Caco-2 (cell line): ENCODE results near the gene SVEP1. TPM values are rescaled to one million over a fixed set of nuclear protein-coding genes. Genes with fewer than 3 reads are reported as not detected.

Source experiments
- BruUV-seq: library from RNA; stranded (reverse); fragments of 400-500 nt; replicated peaks from 2 replicates; lab custom pipeline; 2021; lab: Mats Ljungman, UMichigan
- CTCF ChIA-PET: fragments of 300-600 bp; sonication (Branson Sonifier 250); formaldehyde crosslinking; loops from one replicate; lab custom pipeline; 2022; ENCODE audit warnings: antibody characterized with exemption; lab: Charles Lee
- POLR2A ChIA-PET: fragments of 300-600 bp; sonication (Branson Sonifier 250); formaldehyde crosslinking; loops from one replicate; lab custom pipeline; 2022; ENCODE audit warnings: antibody characterized with exemption; lab: Charles Lee
- DNase-seq, 2 experiments: peaks; one replicate each; pipeline versions ENCODE4 v3.0.0 to v3.0.0-alpha.2; 2020 to 2022
- H3K27me3 ChIP-seq: replicated peaks from 2 replicates; pipeline ENCODE4 v1.6.0; 2011; ENCODE audit warnings: low read length; ENCODE audit not compliant: control insufficient read depth, insufficient read depth
- H3K36me3 ChIP-seq: 2 replicates; pipeline ENCODE4 v1.5.1; 2011; ENCODE audit warnings: low read length; ENCODE audit not compliant: control insufficient read depth, insufficient read depth
- H3K4me1 ChIP-seq: fragments of 250-450 bp; sonication (Bioruptor Pico); 2 replicates; pipeline ENCODE4 v1.5.1; 2020; ENCODE audit warnings: mild to moderate bottlenecking
- H3K4me3 ChIP-seq: 2 replicates; pipeline ENCODE4 v1.5.1; 2011; ENCODE audit warnings: low read depth, mild to moderate bottlenecking, control low read depth, low read length
- H3K9me3 ChIP-seq: fragments of 250-450 bp; sonication (Bioruptor Pico); 2 replicates; pipeline ENCODE4 v1.5.1; 2020; ENCODE audit warnings: mild to moderate bottlenecking, moderate library complexity
- H3K27ac Mint-ChIP-seq: one replicate; pipeline ENCODE4 v1.8.0; 2022; ENCODE audit warnings: mixed read lengths; ENCODE audit not compliant: unreplicated experiment
- H3K27me3 Mint-ChIP-seq: one replicate; pipeline ENCODE4 v1.8.0; 2022; ENCODE audit warnings: mixed read lengths; ENCODE audit not compliant: insufficient read depth, unreplicated experiment
- H3K36me3 Mint-ChIP-seq: one replicate; pipeline ENCODE4 v1.8.0; 2022; ENCODE audit warnings: mild to moderate bottlenecking, mixed read lengths; ENCODE audit not compliant: insufficient read depth, unreplicated experiment
- H3K4me1 Mint-ChIP-seq: one replicate; pipeline ENCODE4 v1.8.0; 2022; ENCODE audit warnings: low read depth, mixed read lengths; ENCODE audit not compliant: unreplicated experiment
- H3K4me3 Mint-ChIP-seq: one replicate; pipeline ENCODE4 v1.8.0; 2022; ENCODE audit warnings: mild to moderate bottlenecking, moderate library complexity, mixed read lengths; ENCODE audit not compliant: unreplicated experiment
- H3K9me3 Mint-ChIP-seq: one replicate; pipeline ENCODE4 v1.8.0; 2022; ENCODE audit warnings: mixed read lengths; ENCODE audit not compliant: unreplicated experiment
- intact Hi-C: fragments of 100-400 bp; cut with micrococcal nuclease; formaldehyde crosslinking; loops from one replicate; pipeline ENCODE4 v1.10.0; 2022; ENCODE audit not compliant: unreplicated experiment
- total RNA-seq: library from RNA; stranded (reverse); gene quantifications from 2 replicates; pipeline ENCODE4 v1.2.3, GENCODE V29; 2022
- TF ChIP-seq, protein P1 (sequence below), 2 experiments: fragments of 200-600 bp in 1 of 2; IDR thresholded peaks; 1 replicate in 1 of 2; 2 replicates in 1 of 2; pipeline versions ENCODE4 v1.5.1 to v1.8.0; 2011 to 2022; ENCODE audit warnings: antibody characterized with exemption in 1 of 2, control low read depth in 1 of 2, inconsistent platforms in 1 of 2, low read depth in 1 of 2, low read length in 1 of 2, mild to moderate bottlenecking in 1 of 2, moderate library complexity in 1 of 2; ENCODE audit not compliant: insufficient read depth in 1 of 2, severe bottlenecking in 1 of 2, unreplicated experiment in 1 of 2

Gene SVEP1
- total RNA-seq, 1 experiment from 2014 or later, result 2.9 TPM

DNA sequence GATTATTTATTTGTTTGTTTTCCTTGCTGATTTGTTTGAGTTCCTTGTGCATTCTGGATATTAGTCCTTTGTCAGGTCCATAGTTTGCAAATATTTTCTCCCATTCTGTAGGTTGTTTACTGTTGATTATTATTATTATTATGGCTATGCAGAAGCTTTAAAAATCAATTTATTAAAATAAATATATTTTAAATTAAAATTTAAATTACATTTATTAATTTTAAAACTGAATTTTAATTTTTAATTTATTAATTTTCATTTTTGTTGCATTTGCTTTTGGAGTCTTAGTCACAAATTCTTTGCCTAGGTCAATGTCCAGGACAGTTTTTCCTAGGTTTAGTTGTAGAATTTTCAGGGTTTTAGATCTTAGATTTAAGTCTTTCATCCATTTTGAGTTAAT, 50.9 kb downstream of the SVEP1 start:
- Histone ChIP-seq H3K4me3 (no peak overlapping the region), H3K9me3 (no peaks in the 10 kb centered on the region), H3K4me1 (no peaks in the 10 kb centered on the region), H3K36me3 (no peaks in the 10 kb centered on the region), H3K27me3 (no peaks in the 10 kb centered on the region)
- Mint-ChIP-seq H3K9me3 (no peaks in the 10 kb centered on the region), H3K27me3 (peaks cover 6% of the 10 kb centered on the region), H3K36me3 (no peaks in the 10 kb centered on the region), H3K4me3 (no peak overlapping the region), H3K27ac (no peak overlapping the region), H3K4me1 (no peaks in the 10 kb centered on the region)
- ChIA-PET CTCF (no interaction called here), POLR2A (no interaction called here)
- TF ChIP-seq, protein P1, sequence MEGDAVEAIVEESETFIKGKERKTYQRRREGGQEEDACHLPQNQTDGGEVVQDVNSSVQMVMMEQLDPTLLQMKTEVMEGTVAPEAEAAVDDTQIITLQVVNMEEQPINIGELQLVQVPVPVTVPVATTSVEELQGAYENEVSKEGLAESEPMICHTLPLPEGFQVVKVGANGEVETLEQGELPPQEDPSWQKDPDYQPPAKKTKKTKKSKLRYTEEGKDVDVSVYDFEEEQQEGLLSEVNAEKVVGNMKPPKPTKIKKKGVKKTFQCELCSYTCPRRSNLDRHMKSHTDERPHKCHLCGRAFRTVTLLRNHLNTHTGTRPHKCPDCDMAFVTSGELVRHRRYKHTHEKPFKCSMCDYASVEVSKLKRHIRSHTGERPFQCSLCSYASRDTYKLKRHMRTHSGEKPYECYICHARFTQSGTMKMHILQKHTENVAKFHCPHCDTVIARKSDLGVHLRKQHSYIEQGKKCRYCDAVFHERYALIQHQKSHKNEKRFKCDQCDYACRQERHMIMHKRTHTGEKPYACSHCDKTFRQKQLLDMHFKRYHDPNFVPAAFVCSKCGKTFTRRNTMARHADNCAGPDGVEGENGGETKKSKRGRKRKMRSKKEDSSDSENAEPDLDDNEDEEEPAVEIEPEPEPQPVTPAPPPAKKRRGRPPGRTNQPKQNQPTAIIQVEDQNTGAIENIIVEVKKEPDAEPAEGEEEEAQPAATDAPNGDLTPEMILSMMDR (IDR thresholded peaks at IDR 0.05; ENCODE audit: insufficient read depth in 1 of 2, low read depth in 1 of 2, low read length in 1 of 2, severe bottlenecking in 1 of 2, unreplicated experiment in 1 of 2), result no peak
- DNase-seq, result no peak
- no TSS peak for BruUV-seq
- intact Hi-C loops, result no loop called here

DNA sequence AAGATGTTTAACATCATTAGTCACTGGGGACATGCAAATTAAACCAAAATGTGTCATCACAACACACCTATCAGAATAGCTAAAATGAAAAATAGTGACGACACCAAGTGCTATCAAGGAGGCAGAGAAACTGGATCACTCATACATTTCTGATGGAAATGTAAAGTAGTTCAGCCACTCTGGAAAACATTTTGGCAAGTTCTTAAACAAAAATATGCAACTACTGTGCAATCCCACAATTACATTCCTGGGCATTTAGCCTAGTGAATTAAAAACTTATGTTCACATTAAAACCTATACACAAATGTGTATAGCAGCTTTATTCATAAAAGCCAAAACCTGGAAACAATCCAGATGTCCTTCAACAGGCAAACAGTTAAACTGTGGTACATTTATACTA, 53.1 kb downstream of the SVEP1 start:
- TF ChIP-seq, protein P1 (IDR thresholded peaks at IDR 0.05; ENCODE audit: insufficient read depth in 1 of 2, low read depth in 1 of 2, low read length in 1 of 2, severe bottlenecking in 1 of 2, unreplicated experiment in 1 of 2), result no peak
- ChIA-PET POLR2A (no interaction called here), CTCF (no interaction called here)
- H3K27ac Mint-ChIP-seq, result no peak overlapping the region
- Histone ChIP-seq H3K9me3 (no peaks in the 10 kb centered on the region), H3K4me1 (no peaks in the 10 kb centered on the region), H3K36me3 (no peaks in the 10 kb centered on the region), H3K27me3 (no peaks in the 10 kb centered on the region), H3K4me3 (no peak overlapping the region)
- no peak overlapping the region for H3K4me3 Mint-ChIP-seq
- no peaks in the 10 kb centered on the region for H3K4me1 Mint-ChIP-seq
- intact Hi-C loops, result no loop called here
- DNase-seq, result no peak
- H3K9me3 Mint-ChIP-seq, result no peaks in the 10 kb centered on the region
- peaks cover 13% of the 10 kb centered on the region for H3K27me3 Mint-ChIP-seq
- H3K36me3 Mint-ChIP-seq, result no peaks in the 10 kb centered on the region
- no TSS peak for BruUV-seq

DNA sequence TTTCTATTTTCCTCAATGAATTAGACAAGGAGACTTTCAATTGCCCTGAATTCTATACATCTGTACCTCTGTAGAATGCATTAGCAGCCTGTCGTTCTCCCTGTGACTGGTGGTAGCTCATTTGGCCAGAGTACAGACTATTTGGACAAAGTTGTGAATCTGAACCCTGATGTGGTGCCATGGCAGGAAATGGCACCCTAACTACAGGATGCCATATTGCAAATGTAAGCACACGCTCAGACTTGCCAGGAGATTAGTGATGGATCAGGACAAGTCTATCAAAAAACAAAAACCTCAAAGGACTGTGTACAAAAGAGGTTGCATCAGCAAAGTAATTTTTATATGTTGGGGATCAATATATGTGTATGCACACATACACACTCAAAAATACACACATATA, 58.3 kb downstream of the SVEP1 start:
- no peak overlapping the region for H3K27ac Mint-ChIP-seq
- POLR2A ChIA-PET, result no interaction called here
- no peaks in the 10 kb centered on the region for H3K4me1 Mint-ChIP-seq
- no peaks in the 10 kb centered on the region for H3K9me3 Mint-ChIP-seq
- H3K36me3 ChIP-seq, result no peaks in the 10 kb centered on the region
- CTCF ChIA-PET, result no interaction called here
- no peaks in the 10 kb centered on the region for H3K36me3 Mint-ChIP-seq
- no peak for DNase-seq
- no peak overlapping the region for H3K4me3 ChIP-seq
- TF ChIP-seq, protein P1 (IDR thresholded peaks at IDR 0.05; ENCODE audit: insufficient read depth in 1 of 2, low read depth in 1 of 2, low read length in 1 of 2, severe bottlenecking in 1 of 2, unreplicated experiment in 1 of 2), result no peak
- no peaks in the 10 kb centered on the region for H3K9me3 ChIP-seq
- no peak overlapping the region for H3K4me3 Mint-ChIP-seq
- no peaks in the 10 kb centered on the region for H3K27me3 ChIP-seq
- intact Hi-C loops, result no loop called here
- peaks cover 15% of the 10 kb centered on the region for H3K27me3 Mint-ChIP-seq
- no peaks in the 10 kb centered on the region for H3K4me1 ChIP-seq
- no TSS peak for BruUV-seq
